ENCODE results near the gene FMN2.

Gene FMN2

DNA sequence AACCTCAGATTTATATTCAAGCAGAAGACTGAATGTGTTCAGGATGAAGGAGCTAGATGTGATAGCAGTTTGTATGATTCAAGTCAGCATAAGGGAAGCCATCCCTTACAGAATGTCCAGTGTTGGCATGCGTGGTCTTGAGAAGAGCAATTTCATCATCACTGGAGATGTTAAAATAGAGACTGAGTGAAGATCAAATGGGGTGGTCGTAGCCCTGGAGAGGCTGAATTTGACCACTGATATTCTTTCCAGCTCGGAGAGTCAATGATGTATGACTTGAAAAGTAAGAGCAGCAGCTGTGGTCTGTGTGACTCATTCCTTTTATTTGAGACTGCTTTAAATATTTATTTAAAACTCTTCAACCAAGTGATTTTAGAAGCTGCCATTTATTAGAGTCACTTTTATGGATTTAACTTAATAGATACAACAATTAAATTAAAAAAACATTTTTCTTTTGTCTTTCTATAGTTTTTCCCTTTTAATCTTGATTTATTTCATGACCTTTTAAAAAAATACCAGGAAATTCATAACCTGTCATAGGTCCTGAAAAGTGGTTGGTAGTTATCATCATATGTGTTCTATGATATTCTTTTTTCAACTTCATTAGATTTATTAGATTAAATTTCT, 15.5 kb downstream of the FMN2 start:
- Mint-ChIP-seq H3K27me3 (ENCODE audit: low read depth) (no peaks in the 10 kb centered on the region), H3K36me3 (ENCODE audit: low read depth) (no peaks in the 10 kb centered on the region), H3K9me3 (no peaks in the 10 kb centered on the region), H3K4me3 (no peak overlapping the region), H3K4me1 (ENCODE audit: low read depth) (no peaks in the 10 kb centered on the region), H3K27ac (no peak overlapping the region)
- no peak for DNase-seq (ENCODE audit: low spot score)

DNA sequence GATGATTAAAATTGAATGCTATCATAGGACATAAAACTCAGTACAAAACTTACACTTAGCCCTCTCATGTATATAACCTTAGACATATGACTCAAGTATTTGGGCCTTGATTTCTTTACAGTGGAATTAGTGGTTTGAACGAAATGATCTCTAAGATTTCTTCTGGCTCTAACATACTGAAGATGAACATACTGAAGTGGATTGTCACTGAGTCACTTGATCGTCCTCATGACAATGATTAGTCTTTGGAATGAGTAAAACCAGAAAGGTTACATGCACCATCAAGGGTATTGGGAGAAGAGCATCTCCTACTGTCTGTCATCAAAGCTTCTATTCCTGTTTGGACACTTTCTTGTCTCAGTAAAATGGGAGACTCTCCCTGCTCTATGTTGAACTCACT, 17.4 kb downstream of the FMN2 start:
- H3K27ac Mint-ChIP-seq = no peak overlapping the region
- no peaks in the 10 kb centered on the region for H3K4me1 Mint-ChIP-seq (ENCODE audit: low read depth)
- no peaks in the 10 kb centered on the region for H3K27me3 Mint-ChIP-seq (ENCODE audit: low read depth)
- H3K36me3 Mint-ChIP-seq (ENCODE audit: low read depth) = no peaks in the 10 kb centered on the region
- H3K9me3 Mint-ChIP-seq = no peaks in the 10 kb centered on the region
- DNase-seq (ENCODE audit: low spot score) = no peak
- H3K4me3 Mint-ChIP-seq = no peak overlapping the region

DNA sequence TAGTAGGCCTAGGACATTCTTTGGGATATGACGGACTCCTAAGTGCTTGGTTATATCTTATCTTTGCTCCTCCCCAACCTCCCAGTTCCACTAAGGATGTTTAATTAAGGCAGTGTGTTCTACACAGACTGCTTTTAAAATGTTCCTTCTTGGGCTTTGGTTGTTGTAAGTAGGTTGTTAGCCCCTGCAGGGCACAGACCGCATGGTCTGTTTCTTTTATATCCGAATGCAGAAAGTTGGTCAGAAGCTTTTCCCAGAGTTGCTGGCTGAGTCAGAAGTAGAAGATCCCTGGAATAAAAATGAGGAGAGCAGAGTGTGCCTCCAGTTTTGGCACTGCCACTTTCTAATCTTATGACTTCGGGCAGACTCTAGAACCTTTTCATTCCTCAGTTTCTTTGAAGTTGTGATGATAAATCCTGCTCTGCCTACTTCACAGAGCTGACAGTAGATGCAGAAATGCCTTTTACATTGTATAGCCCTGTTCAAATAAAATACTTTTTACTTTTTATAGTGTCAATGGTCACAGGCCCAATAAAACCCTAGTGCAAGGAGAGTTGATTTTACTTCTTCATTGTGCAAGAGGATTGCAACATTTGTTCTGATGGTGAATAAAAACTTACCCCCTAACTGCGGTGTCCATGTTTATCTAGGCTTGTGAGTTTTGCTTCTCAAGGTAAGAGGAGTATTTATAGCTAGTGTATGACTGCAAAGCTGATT, 18.4 kb downstream of the FMN2 start:
- no peak for DNase-seq (ENCODE audit: low spot score)
- Mint-ChIP-seq H3K36me3 (ENCODE audit: low read depth) (no peaks in the 10 kb centered on the region), H3K4me1 (ENCODE audit: low read depth) (no peaks in the 10 kb centered on the region), H3K4me3 (no peak overlapping the region), H3K27me3 (ENCODE audit: low read depth) (no peaks in the 10 kb centered on the region), H3K9me3 (no peaks in the 10 kb centered on the region), H3K27ac (no peak overlapping the region)

DNA sequence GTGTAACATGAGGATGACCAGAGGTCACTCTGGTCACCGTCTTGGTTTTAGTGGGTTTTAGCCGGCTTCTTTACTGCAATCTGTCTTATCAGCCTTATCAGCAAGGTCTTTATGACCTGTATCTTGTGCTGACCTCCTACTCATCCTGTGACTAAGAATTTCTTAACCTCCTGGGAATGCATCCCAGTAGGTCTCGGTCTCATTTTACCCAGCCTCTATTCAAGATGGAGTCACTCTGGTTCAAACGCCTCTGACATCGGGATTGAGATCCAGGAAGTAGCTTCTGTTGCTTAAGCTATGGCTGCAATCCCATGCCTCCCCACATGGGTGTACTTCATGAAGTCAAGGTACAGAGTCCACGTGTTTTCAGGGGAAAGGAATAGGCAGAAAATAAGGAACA, 19.9 kb downstream of the FMN2 start:
- H3K36me3 Mint-ChIP-seq (ENCODE audit: low read depth) = no peaks in the 10 kb centered on the region
- no peak overlapping the region for H3K27ac Mint-ChIP-seq
- DNase-seq (ENCODE audit: low spot score) = no peak
- H3K27me3 Mint-ChIP-seq (ENCODE audit: low read depth) = no peaks in the 10 kb centered on the region
- no peak overlapping the region for H3K4me3 Mint-ChIP-seq
- H3K9me3 Mint-ChIP-seq = no peaks in the 10 kb centered on the region
- H3K4me1 Mint-ChIP-seq (ENCODE audit: low read depth) = no peaks in the 10 kb centered on the region

DNA sequence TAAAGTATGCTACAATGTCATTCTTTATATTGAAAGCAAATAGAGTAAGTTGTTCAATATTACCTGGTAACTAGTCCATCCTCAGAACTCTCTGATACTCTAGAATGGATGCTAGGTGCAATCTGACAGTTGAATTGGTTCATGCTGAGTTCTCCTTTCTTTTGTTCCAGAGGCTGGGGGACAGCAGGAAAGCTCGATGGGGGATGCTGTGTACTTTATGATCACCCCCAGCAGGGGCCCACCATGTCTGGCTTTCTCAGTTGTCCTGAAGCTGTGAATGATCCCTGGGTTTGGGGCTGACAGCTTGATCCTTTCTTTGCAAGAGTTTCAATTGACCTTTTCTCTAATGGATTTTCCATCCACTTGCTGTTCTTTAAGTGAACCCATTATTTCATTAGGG, 22.5 kb downstream of the FMN2 start:
- Mint-ChIP-seq H3K27ac (no peak overlapping the region), H3K4me1 (ENCODE audit: low read depth) (no peaks in the 10 kb centered on the region), H3K27me3 (ENCODE audit: low read depth) (no peaks in the 10 kb centered on the region), H3K4me3 (no peak overlapping the region), H3K9me3 (no peaks in the 10 kb centered on the region), H3K36me3 (ENCODE audit: low read depth) (no peaks in the 10 kb centered on the region)
- no peak for DNase-seq (ENCODE audit: low spot score)

DNA sequence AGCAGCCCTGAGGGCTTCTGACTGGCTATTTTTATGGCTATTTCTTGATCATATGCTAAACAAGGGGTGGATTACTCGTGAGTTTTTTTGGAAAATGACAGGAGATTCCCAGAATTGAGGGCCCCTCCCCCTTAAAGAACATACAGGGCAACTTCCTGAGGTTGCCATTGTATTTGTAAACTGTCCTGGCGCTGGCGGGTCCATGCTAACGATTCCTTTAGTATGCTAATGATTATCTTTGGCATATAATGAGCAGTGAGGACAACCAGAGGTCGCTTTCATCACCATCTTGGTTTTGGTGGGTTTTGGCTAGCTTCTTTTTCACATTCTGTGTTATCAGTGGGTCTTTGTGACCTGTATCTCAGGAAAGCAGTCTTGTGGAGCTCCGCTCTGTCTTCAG, 24.1 kb downstream of the FMN2 start:
- Mint-ChIP-seq H3K9me3 (no peaks in the 10 kb centered on the region), H3K36me3 (ENCODE audit: low read depth) (no peaks in the 10 kb centered on the region), H3K4me1 (ENCODE audit: low read depth) (no peaks in the 10 kb centered on the region), H3K27ac (no peak overlapping the region), H3K27me3 (ENCODE audit: low read depth) (no peaks in the 10 kb centered on the region), H3K4me3 (no peak overlapping the region)
- DNase-seq (ENCODE audit: low spot score) = no peak

DNA sequence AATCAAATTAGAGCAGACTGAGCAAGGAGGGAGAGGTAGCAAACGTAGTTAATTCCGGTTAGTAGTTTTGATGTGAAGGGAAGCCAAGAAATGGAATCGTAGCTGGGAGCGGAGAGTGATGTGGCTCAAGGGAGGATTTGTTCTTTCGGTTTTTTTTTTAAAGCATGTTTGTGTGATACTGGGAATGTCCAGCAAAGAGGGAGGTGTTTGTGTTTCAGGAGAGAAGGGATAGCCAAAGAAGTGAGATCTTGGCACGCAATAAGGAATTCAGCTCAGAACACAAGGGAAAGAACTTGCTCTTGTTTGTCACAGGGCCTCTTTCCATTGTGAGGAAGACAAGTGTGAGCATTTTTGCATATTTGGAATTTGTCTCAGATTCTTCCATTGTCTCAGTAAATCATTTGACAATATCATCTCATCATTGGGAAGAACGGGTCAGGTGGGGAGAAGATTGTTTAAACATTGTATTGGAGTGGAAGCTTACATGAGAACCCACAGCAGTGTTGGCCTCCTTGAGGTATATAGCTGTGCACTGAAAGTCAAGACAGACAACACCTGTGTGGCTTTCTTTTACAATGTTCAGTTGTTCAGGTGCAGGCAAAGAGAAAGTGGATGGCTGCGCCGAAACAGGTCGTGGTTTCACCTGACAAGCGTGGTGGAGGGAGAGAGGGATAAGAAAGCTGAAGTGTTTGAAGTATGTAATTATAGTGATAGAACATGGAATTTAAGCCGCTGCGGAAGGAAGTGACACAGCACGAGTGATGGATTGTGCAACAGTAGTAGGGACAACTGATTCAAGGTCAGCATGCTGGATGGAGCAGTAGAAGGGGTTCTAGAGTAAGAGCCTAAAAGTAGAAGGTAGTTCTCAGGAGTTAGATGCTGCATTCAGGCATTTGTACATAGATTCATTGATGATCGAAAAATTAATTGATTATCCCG, 25.4 kb downstream of the FMN2 start:
- no peak overlapping the region for H3K27ac Mint-ChIP-seq
- H3K4me3 Mint-ChIP-seq = no peak overlapping the region
- no peaks in the 10 kb centered on the region for H3K4me1 Mint-ChIP-seq (ENCODE audit: low read depth)
- H3K36me3 Mint-ChIP-seq (ENCODE audit: low read depth) = no peaks in the 10 kb centered on the region
- no peaks in the 10 kb centered on the region for H3K27me3 Mint-ChIP-seq (ENCODE audit: low read depth)
- no peaks in the 10 kb centered on the region for H3K9me3 Mint-ChIP-seq
- no peak for DNase-seq (ENCODE audit: low spot score)

DNA sequence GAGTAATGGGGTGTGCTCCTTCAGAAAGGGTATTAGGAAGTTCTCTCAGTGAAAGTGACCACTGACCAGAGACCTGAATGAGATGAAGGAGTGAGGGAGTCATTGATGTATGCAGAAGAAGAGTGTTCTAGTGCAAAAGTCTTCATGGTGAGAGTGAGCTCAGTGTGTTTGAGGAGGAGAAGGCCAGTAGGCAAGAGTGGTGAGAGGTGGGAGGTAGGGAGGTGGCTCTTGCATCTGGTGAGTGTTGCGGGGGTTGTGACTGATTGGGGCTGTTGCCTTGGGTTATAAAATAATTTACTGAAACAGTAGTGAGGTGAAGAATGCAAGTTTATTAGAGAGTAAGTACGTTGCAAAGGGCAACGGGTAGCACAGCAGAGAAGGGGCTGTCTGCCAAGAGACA, 26.2 kb downstream of the FMN2 start:
- H3K9me3 Mint-ChIP-seq = no peaks in the 10 kb centered on the region
- H3K27me3 Mint-ChIP-seq (ENCODE audit: low read depth) = no peaks in the 10 kb centered on the region
- no peaks in the 10 kb centered on the region for H3K4me1 Mint-ChIP-seq (ENCODE audit: low read depth)
- no peak overlapping the region for H3K27ac Mint-ChIP-seq
- H3K36me3 Mint-ChIP-seq (ENCODE audit: low read depth) = no peaks in the 10 kb centered on the region
- no peak overlapping the region for H3K4me3 Mint-ChIP-seq
- DNase-seq (ENCODE audit: low spot score) = no peak

DNA sequence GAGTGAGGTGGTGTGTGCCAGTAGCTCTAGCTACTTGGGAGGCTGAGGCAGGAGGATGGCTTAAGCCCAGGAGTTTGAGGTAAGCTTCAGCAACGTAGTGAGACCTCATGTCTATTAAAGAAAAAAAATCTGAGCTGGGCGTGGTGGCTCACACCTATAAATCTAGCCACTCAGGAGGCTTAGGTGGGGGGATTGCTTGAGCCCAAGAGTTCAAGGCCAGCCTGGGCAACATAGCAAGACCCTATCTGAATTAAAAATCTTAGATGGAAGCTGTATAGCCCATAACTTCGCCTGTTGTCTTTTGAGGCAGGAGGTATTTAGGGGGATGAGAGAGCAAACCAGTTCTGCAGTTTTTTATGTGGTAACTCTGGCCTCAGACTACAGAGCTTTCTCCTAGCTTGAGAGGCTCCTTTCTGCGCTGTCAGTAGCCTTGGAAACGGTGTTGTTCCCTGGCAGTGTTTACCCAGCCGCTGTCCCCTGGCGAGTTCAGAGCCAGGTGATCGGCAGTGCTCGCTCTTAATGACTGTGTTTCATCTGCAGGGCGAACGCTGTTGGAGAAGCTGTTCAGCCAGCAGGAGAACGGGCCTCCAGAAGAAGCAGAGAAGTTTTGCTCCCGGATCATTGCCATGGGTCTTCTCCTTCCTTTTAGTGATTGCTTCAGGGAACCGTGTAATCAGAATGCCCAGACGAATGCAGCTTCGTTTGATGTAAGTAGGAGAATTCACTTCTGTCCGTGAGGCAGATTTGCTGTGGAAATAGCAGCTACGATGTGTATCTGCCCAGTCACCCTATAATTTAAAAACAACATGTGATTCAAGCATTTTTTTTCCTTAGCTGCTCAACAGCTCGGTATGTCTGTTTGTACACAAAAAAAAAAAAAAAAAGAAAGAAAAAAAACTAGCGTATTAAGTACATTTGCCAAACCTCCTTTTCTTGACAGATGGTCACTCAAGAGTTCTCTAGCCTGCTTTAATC, 31.2 kb downstream of the FMN2 start:
- no peak overlapping the region for H3K27ac Mint-ChIP-seq
- no peaks in the 10 kb centered on the region for H3K9me3 Mint-ChIP-seq
- H3K27me3 Mint-ChIP-seq (ENCODE audit: low read depth) = no peaks in the 10 kb centered on the region
- H3K4me3 Mint-ChIP-seq = no peak overlapping the region
- no peaks in the 10 kb centered on the region for H3K36me3 Mint-ChIP-seq (ENCODE audit: low read depth)
- H3K4me1 Mint-ChIP-seq (ENCODE audit: low read depth) = no peaks in the 10 kb centered on the region
- DNase-seq (ENCODE audit: low spot score) = no peak

DNA sequence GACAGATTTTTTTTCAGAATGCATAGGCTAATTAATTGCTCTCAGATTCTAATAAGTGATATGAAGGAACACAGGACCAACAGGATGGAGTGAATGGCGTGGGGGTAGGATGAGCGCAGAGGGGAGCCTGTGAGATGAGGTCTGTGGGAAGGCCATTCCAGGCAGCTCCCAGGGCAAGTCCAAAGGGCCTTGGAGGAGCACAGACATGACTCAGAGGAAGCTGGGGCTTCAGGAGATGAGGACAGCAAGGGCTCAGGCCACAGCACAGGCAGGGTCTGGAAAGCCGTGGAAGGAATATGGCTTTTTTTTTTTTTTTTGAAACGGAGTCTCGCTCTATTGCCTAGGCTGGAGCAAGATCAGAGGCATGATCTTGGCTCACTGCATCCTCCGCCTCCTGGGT, 35.1 kb downstream of the FMN2 start:
- Mint-ChIP-seq H3K4me3 (no peak overlapping the region), H3K36me3 (ENCODE audit: low read depth) (no peaks in the 10 kb centered on the region), H3K27me3 (ENCODE audit: low read depth) (no peaks in the 10 kb centered on the region), H3K9me3 (no peaks in the 10 kb centered on the region), H3K27ac (no peak overlapping the region), H3K4me1 (ENCODE audit: low read depth) (no peaks in the 10 kb centered on the region)
- DNase-seq (ENCODE audit: low spot score) = no peak

DNA sequence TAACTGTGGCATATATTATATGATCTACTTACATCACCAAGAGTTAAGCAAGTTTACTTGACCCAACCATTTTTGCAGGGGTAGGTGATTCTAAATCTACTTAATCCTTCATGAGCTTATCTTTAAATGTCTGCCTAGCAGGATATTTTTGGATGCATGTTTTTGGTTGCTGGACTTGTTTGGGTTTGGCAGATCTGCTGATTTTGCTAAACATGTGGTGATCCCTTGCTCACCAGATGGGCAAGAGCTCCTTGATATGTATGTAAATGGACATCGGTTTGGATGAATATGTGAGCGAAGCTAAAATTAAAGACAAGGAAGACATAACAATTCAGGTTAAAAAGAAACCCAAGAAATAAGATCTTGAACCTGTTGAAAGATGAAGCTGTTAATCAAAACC, 36.7 kb downstream of the FMN2 start:
- Mint-ChIP-seq H3K27me3 (ENCODE audit: low read depth) (no peaks in the 10 kb centered on the region), H3K4me1 (ENCODE audit: low read depth) (no peaks in the 10 kb centered on the region), H3K27ac (no peak overlapping the region), H3K9me3 (no peaks in the 10 kb centered on the region), H3K4me3 (no peak overlapping the region), H3K36me3 (ENCODE audit: low read depth) (no peaks in the 10 kb centered on the region)
- no peak for DNase-seq (ENCODE audit: low spot score)

DNA sequence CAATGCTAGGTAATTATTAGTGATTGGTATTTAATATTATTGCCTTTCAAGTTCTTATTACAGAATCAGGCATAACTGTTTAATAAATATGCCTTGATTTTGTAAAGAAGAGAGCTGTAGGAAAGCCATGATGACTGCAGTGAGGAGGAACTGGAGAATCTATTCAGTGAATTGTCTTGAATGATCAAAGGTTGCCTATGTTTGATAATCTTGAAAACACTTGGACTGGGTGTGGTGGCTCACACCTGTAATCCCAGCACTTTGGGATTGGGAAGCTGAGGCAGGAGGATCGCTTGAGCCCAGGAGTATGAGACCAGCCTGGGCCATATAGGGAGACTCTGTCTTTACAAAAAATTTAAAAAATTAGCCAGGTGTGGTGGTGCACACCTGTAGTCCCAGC, 42.4 kb downstream of the FMN2 start:
- Mint-ChIP-seq H3K4me3 (no peak overlapping the region), H3K27ac (no peak overlapping the region), H3K4me1 (ENCODE audit: low read depth) (no peaks in the 10 kb centered on the region), H3K27me3 (ENCODE audit: low read depth) (no peaks in the 10 kb centered on the region), H3K36me3 (ENCODE audit: low read depth) (no peaks in the 10 kb centered on the region), H3K9me3 (no peaks in the 10 kb centered on the region)
- no peak for DNase-seq (ENCODE audit: low spot score)

DNA sequence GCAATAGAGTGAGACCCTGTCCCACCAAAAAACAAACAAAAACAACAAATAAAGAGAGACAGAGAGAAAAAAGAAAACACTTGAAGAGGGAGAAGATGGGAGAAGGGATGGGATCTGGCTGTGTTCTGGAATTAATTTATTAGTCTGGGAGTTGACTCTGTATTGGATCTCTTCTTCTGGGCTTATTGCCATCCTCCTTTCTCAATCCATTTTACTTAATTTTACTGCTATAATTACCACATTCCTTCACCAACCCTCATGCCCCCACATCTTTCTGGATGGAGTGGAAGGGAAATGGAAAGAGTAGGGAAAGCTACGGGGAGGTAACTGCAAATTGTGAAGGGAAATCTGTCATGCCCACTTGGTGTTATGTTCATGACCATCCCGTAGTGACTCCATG, 42.9 kb downstream of the FMN2 start:
- Mint-ChIP-seq H3K4me3 (no peak overlapping the region), H3K4me1 (ENCODE audit: low read depth) (no peaks in the 10 kb centered on the region), H3K27me3 (ENCODE audit: low read depth) (no peaks in the 10 kb centered on the region), H3K36me3 (ENCODE audit: low read depth) (no peaks in the 10 kb centered on the region), H3K27ac (no peak overlapping the region), H3K9me3 (no peaks in the 10 kb centered on the region)
- no peak for DNase-seq (ENCODE audit: low spot score)
